ENCODE measurements around the gene ACBD7. TPM values are rescaled to one million over a fixed set of nuclear protein-coding genes. Genes with fewer than 3 reads are reported as not detected.

ACBD7 gene
- total RNA-seq, 2 experiments from 2014 or later, result 1.6 to 2.0 TPM

DNA sequence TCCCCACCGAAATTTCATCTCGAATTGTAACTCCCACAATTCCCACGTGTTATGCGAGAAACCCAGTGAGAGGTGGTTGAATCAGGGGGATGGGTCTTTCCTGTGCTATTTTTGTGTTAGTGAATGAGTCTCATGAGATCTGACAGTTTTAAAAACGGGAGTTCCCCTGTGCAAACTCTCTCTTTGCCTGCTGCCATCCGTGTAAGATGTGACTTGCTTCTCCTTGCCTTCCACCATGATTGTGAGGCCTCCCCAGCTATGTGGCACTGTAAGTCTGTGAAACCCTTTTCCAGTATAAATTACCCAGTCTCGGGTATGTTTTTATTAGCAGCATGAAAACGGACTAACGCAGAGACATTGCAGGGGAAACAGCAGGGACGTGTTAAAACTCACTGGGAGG lies 50.2 kb downstream of the ACBD7 start:
- TF ChIP-seq, protein P1, sequence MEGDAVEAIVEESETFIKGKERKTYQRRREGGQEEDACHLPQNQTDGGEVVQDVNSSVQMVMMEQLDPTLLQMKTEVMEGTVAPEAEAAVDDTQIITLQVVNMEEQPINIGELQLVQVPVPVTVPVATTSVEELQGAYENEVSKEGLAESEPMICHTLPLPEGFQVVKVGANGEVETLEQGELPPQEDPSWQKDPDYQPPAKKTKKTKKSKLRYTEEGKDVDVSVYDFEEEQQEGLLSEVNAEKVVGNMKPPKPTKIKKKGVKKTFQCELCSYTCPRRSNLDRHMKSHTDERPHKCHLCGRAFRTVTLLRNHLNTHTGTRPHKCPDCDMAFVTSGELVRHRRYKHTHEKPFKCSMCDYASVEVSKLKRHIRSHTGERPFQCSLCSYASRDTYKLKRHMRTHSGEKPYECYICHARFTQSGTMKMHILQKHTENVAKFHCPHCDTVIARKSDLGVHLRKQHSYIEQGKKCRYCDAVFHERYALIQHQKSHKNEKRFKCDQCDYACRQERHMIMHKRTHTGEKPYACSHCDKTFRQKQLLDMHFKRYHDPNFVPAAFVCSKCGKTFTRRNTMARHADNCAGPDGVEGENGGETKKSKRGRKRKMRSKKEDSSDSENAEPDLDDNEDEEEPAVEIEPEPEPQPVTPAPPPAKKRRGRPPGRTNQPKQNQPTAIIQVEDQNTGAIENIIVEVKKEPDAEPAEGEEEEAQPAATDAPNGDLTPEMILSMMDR (IDR thresholded peaks at IDR 0.05), result no peak
- POLR2A ChIA-PET, result no interaction called here
- ATAC-seq (no peak), DNase-seq (no peak)
- Mint-ChIP-seq H3K27me3 (no peaks in the 10 kb centered on the region), H3K4me3 (no peak overlapping the region), H3K36me3 (ENCODE audit: low read depth) (no peaks in the 10 kb centered on the region), H3K27ac (no peak overlapping the region), H3K9me3 (no peaks in the 10 kb centered on the region), H3K4me1 (ENCODE audit: low read depth) (no peaks in the 10 kb centered on the region)
- CTCF ChIA-PET, result no interaction called here
- intact Hi-C loops (cut with micrococcal nuclease), result no loop called here

- ChIA-PET CTCF (interaction anchor here (0.7 kb wide), 1 partner anchor 592 kb away, joined by 3 read pairs; no protein-coding TSS in a partner anchor), POLR2A (no interaction called here)
- intact Hi-C loops (cut with micrococcal nuclease), result no loop called here
- TF ChIP-seq, protein P1 (IDR thresholded peaks at IDR 0.05), result no peak
- H3K36me3 Mint-ChIP-seq (ENCODE audit: low read depth), result no peaks in the 10 kb centered on the region
- no peaks in the 10 kb centered on the region for H3K27me3 Mint-ChIP-seq
- H3K9me3 Mint-ChIP-seq, result no peaks in the 10 kb centered on the region
- no peak for ATAC-seq
- DNase-seq, result no peak
- H3K27ac Mint-ChIP-seq, result no peak overlapping the region
- H3K4me3 Mint-ChIP-seq, result no peak overlapping the region
- no peaks in the 10 kb centered on the region for H3K4me1 Mint-ChIP-seq (ENCODE audit: low read depth)
Measured at GRCh38 chr10:15037691-15038090, 50.9 kb downstream of the ACBD7 start.

DNA sequence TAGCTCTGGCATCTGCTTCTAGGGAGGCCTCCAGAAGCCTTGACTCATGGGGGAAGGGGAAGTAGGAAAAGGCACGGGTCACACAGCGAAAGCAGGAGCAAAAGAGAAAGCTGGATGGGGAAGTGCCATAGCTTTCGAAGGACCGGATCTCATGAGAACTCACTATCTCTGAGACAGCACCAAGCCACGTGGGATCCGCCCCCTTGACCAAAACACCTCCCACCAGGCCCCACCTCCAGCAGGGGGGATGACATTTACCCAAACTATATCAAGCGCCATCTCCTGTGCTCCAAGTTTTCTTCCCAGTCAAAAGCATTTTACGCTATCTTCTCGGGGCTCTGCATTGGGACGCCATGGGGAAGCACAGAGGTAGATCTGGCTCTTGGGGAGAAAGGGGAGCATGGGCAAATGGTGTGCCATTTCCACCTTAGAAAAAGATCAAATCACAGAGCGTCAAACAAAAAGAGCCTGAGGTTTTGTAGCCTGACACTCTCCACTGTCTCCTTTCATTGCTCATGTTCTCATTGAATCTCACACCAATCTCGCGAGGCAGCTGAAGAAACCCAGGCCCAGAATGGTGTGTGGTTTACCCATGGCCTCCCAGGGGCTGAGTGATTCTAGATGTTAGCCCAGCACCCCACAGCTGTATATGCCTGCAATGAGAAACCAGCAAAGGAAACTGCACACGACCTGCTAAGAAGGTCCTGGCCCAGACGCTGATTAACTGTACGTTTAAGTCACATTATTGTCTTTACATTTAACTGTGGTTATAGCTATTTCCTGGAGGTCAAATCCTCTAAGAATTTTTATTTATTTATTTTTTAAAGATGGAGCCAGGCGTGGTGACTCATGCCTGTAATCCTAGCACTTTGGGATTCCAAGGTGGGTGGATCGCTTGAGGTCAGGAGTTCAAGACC lies 52.9 kb downstream of the ACBD7 start:
- Mint-ChIP-seq H3K36me3 (ENCODE audit: low read depth) (no peaks in the 10 kb centered on the region), H3K27ac (no peak overlapping the region), H3K4me1 (ENCODE audit: low read depth) (no peaks in the 10 kb centered on the region), H3K27me3 (peaks cover 1% of the 10 kb centered on the region), H3K9me3 (no peaks in the 10 kb centered on the region), H3K4me3 (no peak overlapping the region)
- TF ChIP-seq, protein P1 (IDR thresholded peaks at IDR 0.05), result no peak
- ChIA-PET CTCF (no interaction called here), POLR2A (no interaction called here)
- DNase-seq (peak; percentile 5), ATAC-seq (no peak)
- intact Hi-C loops (cut with micrococcal nuclease), result no loop called here

GRCh38 chr10:15027741-15028140 lies 60.8 kb downstream of the ACBD7 start:
- Mint-ChIP-seq H3K27me3 (peaks cover 1% of the 10 kb centered on the region), H3K9me3 (no peaks in the 10 kb centered on the region), H3K4me3 (no peak overlapping the region), H3K27ac (no peak overlapping the region), H3K36me3 (ENCODE audit: low read depth) (no peaks in the 10 kb centered on the region), H3K4me1 (ENCODE audit: low read depth) (peaks cover 3% of the 10 kb centered on the region)
- no peak for DNase-seq
- no peak for ATAC-seq
- POLR2A ChIA-PET, result no interaction called here
- CTCF ChIA-PET, result no interaction called here
- TF ChIP-seq, protein P1 (IDR thresholded peaks at IDR 0.05), result no peak
- intact Hi-C loops (cut with micrococcal nuclease), result no loop called here

Other genes with a start within 250 kb of the ACBD7 start
- 10 to 100 TPM; 40.9 to 45.8 TPM for gene SUV39H2, start 209.9 kb downstream of the ACBD7 start, total RNA-seq
- gene DCLRE1C, start 134.7 kb downstream of the ACBD7 start, total RNA-seq, result 10 to 100 TPM; 15.0 to 17.5 TPM
- under 1 TPM in 1 of 2 experiments, not detected in 1; 0.79 TPM for gene MEIG1, start 129.4 kb downstream of the ACBD7 start, total RNA-seq
- gene OLAH, start 44.8 kb downstream of the ACBD7 start, total RNA-seq, result under 1 TPM; 0.32 to 0.63 TPM
- gene RPP38, start 8.6 kb upstream of the ACBD7 start, total RNA-seq, result 10 to 100 TPM; 16.2 to 24.2 TPM
- 10 to 100 TPM; 15.9 to 16.2 TPM for gene NMT2, start 79.9 kb upstream of the ACBD7 start, total RNA-seq

All from activated CD8-positive, alpha-beta T cell treated with anti-CD3 and anti-CD28 coated beads for 36 hours (primary cell).